DND-41 (cell line): ENCODE results near the gene KMT5B.

Experiments
- ATAC-seq: fragments of 200-7000 bp; cut with Tn5 transposase; 3 replicates; pipeline ENCODE4 v1.9.1; 2021; ENCODE audit warnings: low read depth; ENCODE audit not compliant: insufficient read depth
- DNase-seq: peaks from one replicate; pipeline ENCODE4 v3.0.0-alpha.2; 2020
- H2AFZ ChIP-seq: 2 replicates; pipeline ENCODE4 v1.6.0; 2012; ENCODE audit warnings: low read depth, low read length
- H3K27ac ChIP-seq: 2 replicates; pipeline ENCODE4 v1.5.1; 2012; ENCODE audit warnings: low read length, inconsistent platforms
- H3K27me3 ChIP-seq: fragments of 200-600 bp; sonication (generic); 2 replicates; pipeline ENCODE4 v1.6.0; 2012; ENCODE audit warnings: low read length, mild to moderate bottlenecking, inconsistent platforms; ENCODE audit not compliant: insufficient read depth, poor library complexity
- H3K36me3 ChIP-seq: 2 replicates; pipeline ENCODE4 v1.5.1; 2012; ENCODE audit warnings: low read length, inconsistent platforms; ENCODE audit not compliant: insufficient read depth
- H3K4me1 ChIP-seq: 2 replicates; pipeline ENCODE4 v1.5.1; 2012; ENCODE audit warnings: mild to moderate bottlenecking, low read length; ENCODE audit not compliant: insufficient read depth
- H3K4me2 ChIP-seq: 2 replicates; pipeline ENCODE4 v1.6.0; 2012; ENCODE audit warnings: mild to moderate bottlenecking, moderate library complexity, low read length, inconsistent platforms; ENCODE audit not compliant: insufficient read depth
- H3K4me3 ChIP-seq, 2 experiments: fragments of 200-600 bp in 1 of 2; shearing (Covaris generic) in 1 of 2; 2 replicates each; pipeline ENCODE4 v1.5.1; 2012 to 2016; ENCODE audit warnings: inconsistent platforms in 2 of 2, low read length in 2 of 2, mild to moderate bottlenecking in 2 of 2, low read depth in 1 of 2, moderate library complexity in 1 of 2
- H3K79me2 ChIP-seq: 2 replicates; pipeline ENCODE4 v1.6.0; 2012; ENCODE audit warnings: low read length, inconsistent platforms; ENCODE audit not compliant: insufficient read depth
- H3K9ac ChIP-seq: 2 replicates; pipeline ENCODE4 v1.6.0; 2012; ENCODE audit warnings: low read depth, mild to moderate bottlenecking, inconsistent platforms, low read length, moderate library complexity
- H3K9me3 ChIP-seq: 2 replicates; pipeline ENCODE4 v1.5.1; 2012; ENCODE audit warnings: low read length, moderate library complexity, mild to moderate bottlenecking, inconsistent platforms; ENCODE audit not compliant: insufficient read depth, severe bottlenecking
- H4K20me1 ChIP-seq: 2 replicates; pipeline ENCODE4 v1.6.0; 2012; ENCODE audit warnings: low read length; ENCODE audit not compliant: insufficient read depth
- EZH2 ChIP-seq: IDR thresholded peaks from 3 replicates; pipeline ENCODE4 v1.6.1; 2012; ENCODE audit warnings: borderline replicate concordance, low read depth, mild to moderate bottlenecking, moderate library complexity, low read length, inconsistent platforms; ENCODE audit not compliant: severe bottlenecking
- TF ChIP-seq, protein P1 (sequence below): IDR thresholded peaks from 2 replicates; pipeline ENCODE4 v1.5.1; 2012; ENCODE audit warnings: borderline replicate concordance, low read length, moderate library complexity, mild to moderate bottlenecking; ENCODE audit not compliant: poor library complexity, severe bottlenecking; ENCODE audit errors: extremely low read depth

The KMT5B gene

DNA sequence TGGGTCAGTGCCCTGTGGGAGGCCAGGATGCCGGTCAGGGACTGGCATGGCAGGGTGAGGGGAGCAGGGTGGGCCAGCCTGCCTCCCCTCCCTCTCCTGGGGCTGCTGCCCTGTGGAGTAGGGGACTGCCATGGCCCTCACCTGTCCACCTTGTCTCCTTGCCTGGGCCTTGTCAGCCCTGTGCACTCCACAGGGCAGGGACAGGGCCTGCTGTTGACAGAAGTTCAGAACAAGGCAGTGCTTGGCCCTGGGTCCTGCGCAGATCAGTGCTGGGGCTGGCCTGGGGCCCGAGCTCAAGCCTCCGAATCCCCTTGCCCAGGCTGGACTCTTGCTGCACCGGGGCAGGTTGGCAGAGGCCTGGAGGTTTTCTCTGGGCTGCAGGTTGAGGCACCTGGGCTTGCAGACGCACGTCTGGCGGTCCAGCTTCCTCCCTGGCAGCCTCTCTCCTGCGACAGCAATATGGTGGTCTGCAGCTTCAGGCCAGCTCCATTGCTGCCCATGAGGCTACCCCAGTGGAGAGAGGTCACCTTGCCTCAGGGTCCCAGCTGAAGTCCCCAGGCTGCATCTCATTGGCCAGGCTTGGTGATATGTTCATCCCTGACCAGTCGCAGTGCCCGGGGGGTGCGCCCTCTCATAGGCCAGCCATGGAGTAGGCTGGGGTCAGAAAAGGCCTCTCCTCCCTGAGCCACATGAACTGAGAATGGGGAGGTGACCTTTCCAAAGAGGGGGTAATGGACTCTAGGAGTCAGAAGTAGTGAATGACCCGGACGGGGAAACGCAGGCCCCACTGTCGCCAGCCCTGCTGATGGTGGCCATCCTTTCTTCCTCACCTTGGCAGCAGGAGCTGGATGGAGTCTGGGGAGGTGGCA lies 70.4 kb downstream of the KMT5B start:
- H3K27ac ChIP-seq = peak overlapping the region; percentile 52
- H3K27me3 ChIP-seq = no peaks in the 10 kb centered on the region
- H3K9me3 ChIP-seq = no peaks in the 10 kb centered on the region
- H3K4me3 ChIP-seq = peak overlapping the region in 1 of 2 experiments; percentile 28; a peak in 2 of 4 replicates
- no peak overlapping the region for H2AFZ ChIP-seq
- 0 out of 2 replicates have a peak overlapping the region, but pooled peaks have one; percentile 8 for H3K9ac ChIP-seq
- DNase-seq = no peak
- H4K20me1 ChIP-seq = peaks cover 21% of the 10 kb centered on the region
- H3K79me2 ChIP-seq = no peaks in the 10 kb centered on the region
- no peaks in the 10 kb centered on the region for H3K36me3 ChIP-seq
- ATAC-seq = peak; percentile 22
- no peak for TF ChIP-seq EZH2
- TF ChIP-seq, protein P1, sequence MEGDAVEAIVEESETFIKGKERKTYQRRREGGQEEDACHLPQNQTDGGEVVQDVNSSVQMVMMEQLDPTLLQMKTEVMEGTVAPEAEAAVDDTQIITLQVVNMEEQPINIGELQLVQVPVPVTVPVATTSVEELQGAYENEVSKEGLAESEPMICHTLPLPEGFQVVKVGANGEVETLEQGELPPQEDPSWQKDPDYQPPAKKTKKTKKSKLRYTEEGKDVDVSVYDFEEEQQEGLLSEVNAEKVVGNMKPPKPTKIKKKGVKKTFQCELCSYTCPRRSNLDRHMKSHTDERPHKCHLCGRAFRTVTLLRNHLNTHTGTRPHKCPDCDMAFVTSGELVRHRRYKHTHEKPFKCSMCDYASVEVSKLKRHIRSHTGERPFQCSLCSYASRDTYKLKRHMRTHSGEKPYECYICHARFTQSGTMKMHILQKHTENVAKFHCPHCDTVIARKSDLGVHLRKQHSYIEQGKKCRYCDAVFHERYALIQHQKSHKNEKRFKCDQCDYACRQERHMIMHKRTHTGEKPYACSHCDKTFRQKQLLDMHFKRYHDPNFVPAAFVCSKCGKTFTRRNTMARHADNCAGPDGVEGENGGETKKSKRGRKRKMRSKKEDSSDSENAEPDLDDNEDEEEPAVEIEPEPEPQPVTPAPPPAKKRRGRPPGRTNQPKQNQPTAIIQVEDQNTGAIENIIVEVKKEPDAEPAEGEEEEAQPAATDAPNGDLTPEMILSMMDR = no peak
- peaks cover 26% of the 10 kb centered on the region for H3K4me1 ChIP-seq
- H3K4me2 ChIP-seq = peak overlapping the region; percentile 52

DNA sequence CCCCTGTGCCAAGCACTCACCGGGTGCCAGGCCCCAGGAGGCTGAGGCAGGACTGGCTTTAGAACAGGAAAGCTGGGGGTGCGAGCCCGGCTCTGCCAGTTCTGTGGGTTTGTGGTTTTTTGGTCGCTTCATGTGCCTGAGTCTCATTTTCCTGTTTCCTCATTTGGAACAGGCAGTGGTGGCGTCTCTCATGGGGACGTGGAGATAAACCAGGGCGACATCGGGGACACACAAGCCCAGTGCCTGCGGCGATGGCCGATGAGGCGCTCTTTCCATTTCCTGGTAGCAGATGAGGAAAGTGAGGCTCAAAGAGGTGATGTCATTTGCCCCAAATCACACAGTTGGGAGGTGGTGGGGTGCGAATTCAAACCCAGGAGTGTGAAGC lies 71.1 kb downstream of the KMT5B start:
- peaks cover 21% of the 10 kb centered on the region for H4K20me1 ChIP-seq
- ATAC-seq (peak; percentile 88), DNase-seq (peak; percentile 73)
- no peaks in the 10 kb centered on the region for H3K27me3 ChIP-seq
- no peaks in the 10 kb centered on the region for H3K9me3 ChIP-seq
- H3K9ac ChIP-seq = 0 out of 2 replicates have a peak overlapping the region, but pooled peaks have one; percentile 8
- H3K4me2 ChIP-seq = peak overlapping the region; percentile 52
- no peaks in the 10 kb centered on the region for H3K79me2 ChIP-seq
- H3K4me1 ChIP-seq = peaks cover 26% of the 10 kb centered on the region
- no peak overlapping the region for H2AFZ ChIP-seq
- H3K36me3 ChIP-seq = no peaks in the 10 kb centered on the region
- TF ChIP-seq, protein P1 = no peak
- TF ChIP-seq EZH2 = no peak
- H3K27ac ChIP-seq = peak overlapping the region; percentile 52
- H3K4me3 ChIP-seq = peak overlapping the region in 1 of 2 experiments; percentile 28; a peak in 2 of 4 replicates

DNA sequence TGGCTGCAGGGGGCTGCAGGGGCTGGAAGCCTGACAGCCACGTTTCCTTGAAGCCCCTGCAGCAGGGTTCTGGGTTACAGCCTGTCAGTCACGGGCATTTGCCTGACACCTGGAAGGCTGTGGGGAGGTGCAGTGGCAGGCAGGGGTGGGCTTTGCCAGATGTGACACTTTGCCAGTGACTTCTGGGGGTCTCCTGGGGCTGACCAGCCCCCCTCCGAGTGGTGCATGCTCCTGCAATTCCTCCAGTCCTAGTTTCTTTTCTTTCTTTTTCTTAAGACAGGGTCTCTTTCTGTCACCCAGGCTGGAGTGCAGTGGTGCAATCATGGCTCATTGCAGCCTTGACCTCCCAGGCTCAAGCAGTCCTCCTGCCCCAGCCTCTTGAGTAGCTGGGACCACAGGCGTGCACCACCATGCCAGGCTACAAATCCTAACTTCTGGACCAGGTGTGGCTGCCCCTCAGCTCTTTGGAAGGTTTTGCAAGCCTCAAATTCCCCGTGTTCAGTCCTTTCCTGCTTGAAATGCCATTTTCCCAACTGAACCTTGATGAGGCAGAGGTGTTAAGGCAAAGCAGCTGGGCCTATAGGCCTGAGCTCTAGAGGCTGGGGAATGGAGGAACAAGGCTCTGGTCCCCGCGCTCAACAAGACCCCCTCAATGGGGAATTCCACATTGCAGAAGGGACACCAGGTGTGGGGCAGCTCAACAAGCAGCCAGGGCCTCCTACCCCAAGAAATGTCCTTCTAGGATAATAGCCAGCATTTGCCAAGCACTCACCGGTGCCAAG lies 71.7 kb downstream of the KMT5B start:
- no peaks in the 10 kb centered on the region for H3K9me3 ChIP-seq
- TF ChIP-seq EZH2 = no peak
- TF ChIP-seq, protein P1 = no peak
- H3K4me2 ChIP-seq = peak overlapping the region; percentile 52; the same call in 1 of the 2 replicates
- peaks cover 26% of the 10 kb centered on the region for H3K4me1 ChIP-seq
- H3K36me3 ChIP-seq = no peaks in the 10 kb centered on the region
- H4K20me1 ChIP-seq = peaks cover 21% of the 10 kb centered on the region
- ATAC-seq (no peak), DNase-seq (no peak)
- H3K27ac ChIP-seq = no peak overlapping the region
- H3K27me3 ChIP-seq = no peaks in the 10 kb centered on the region
- H3K79me2 ChIP-seq = no peaks in the 10 kb centered on the region
- H3K9ac ChIP-seq = no peak overlapping the region
- H2AFZ ChIP-seq = no peak overlapping the region
- no peak overlapping the region for H3K4me3 ChIP-seq
